ENCODE data around the gene IP6K3.
A peak's percentile ranks its signal among the peaks of the same experiment; 100 is the strongest.

- peak; percentile 99 for TF ChIP-seq CTCF (conservative IDR thresholded peaks at IDR 0.05; ENCODE audit: low read depth, low read length)
- TF ChIP-seq EZH2 (IDR thresholded peaks at IDR 0.05; ENCODE audit: borderline replicate concordance, low read depth, low read length, poor library complexity, severe bottlenecking): no peak
Measured at GRCh38 chr6:33771146-33772081, 24.7 kb upstream of the IP6K3 start.
